ENCODE measurements around the gene HOXD4. TPM values are rescaled to one million over a fixed set of nuclear protein-coding genes. Genes with fewer than 3 reads are reported as not detected.

Gene HOXD4
- total and polyA plus RNA-seq, 10 of the 15 experiments (the other 5 are each of a cell fraction or from before 2014, with no cell fraction given), result 0.07 TPM; not detected in 9

- Histone ChIP-seq H4K20me1 (ENCODE audit: control insufficient read depth, insufficient read depth) (no peaks in the 10 kb centered on the region), H3K27ac (ENCODE audit: control insufficient read depth, insufficient read depth) (no peak overlapping the region), H3K79me2 (ENCODE audit: control insufficient read depth, insufficient read depth, low read length) (no peaks in the 10 kb centered on the region), H3K9ac (ENCODE audit: control insufficient read depth, insufficient read depth, low read length) (no peak overlapping the region), H2AFZ (ENCODE audit: control insufficient read depth, low read depth, low read length) (no peak overlapping the region), H3K36me3 (ENCODE audit: control insufficient read depth in 2 of 2, insufficient read depth in 2 of 2, low read length in 1 of 2) (no peaks in the 10 kb centered on the region), H3K4me1 (ENCODE audit: control insufficient read depth, insufficient read depth, low read length) (no peaks in the 10 kb centered on the region), H3K27me3 (replicated peaks in 1 of 2; ENCODE audit: control insufficient read depth in 2 of 2, insufficient read depth in 2 of 2, low read length in 1 of 2) (peaks cover 5 to 37% of the 10 kb centered on the region in 2 experiments), H3K4me2 (ENCODE audit: control insufficient read depth, insufficient read depth) (no peak overlapping the region), H3K4me3 (no peak overlapping the region), H3K9me3 (replicated peaks; ENCODE audit: control insufficient read depth, insufficient read depth, low read length) (peaks cover 1% of the 10 kb centered on the region; the same call in 1 of the 3 replicates)
- 47% methylated on average over 51 of the region's 53 CpGs for WGBS (ENCODE audit: insufficient coverage, insufficient replicate concordance, low lambda C conversion rate, missing lambda C conversion rate)
- in situ Hi-C loops (cut with MboI) (loop anchor here (10.0 kb wide), 1 partner anchor 703 kb away; no protein-coding TSS in a partner anchor), intact Hi-C loops (cut with micrococcal nuclease; ENCODE audit: unreplicated experiment) (no loop called here)
- POLR2A ChIA-PET, result no interaction called here
- SMC1A ChIA-PET (ENCODE audit: uncharacterized antibody, unreplicated experiment), result no interaction called here
- ATAC-seq (no peak), DNase-seq (ENCODE audit: low read depth, low spot score) (no peak), FAIRE-seq (no peak)
- TF ChIP-seq NFYA (IDR thresholded peaks at IDR 0.05; ENCODE audit: borderline replicate concordance, low read depth, low read length) (no peak), CHD2 (IDR thresholded peaks at IDR 0.05; ENCODE audit: borderline replicate concordance, low read depth, low read length) (no peak), STAT1 (conservative IDR thresholded peaks at IDR 0.05) (no peak), TCF3 (IDR thresholded peaks at IDR 0.05; ENCODE audit: borderline replicate concordance, insufficient read depth, low read depth, low read length) (no peak), SREBF1 (IDR thresholded peaks at IDR 0.05; ENCODE audit: low read length) (no peak), KLF5 (IDR thresholded peaks at IDR 0.05; ENCODE audit: partially characterized antibody) (no peak), CHD1 (IDR thresholded peaks at IDR 0.05; ENCODE audit: low read depth, low read length) (no peak), ZBED1 (IDR thresholded peaks at IDR 0.05; ENCODE audit: borderline replicate concordance) (no peak), NFXL1 (IDR thresholded peaks at IDR 0.05; ENCODE audit: borderline replicate concordance) (no peak), SIX5 (IDR thresholded peaks at IDR 0.05; ENCODE audit: low read depth, low read length, severe bottlenecking) (no peak)
- TF ChIP-seq, protein P1, sequence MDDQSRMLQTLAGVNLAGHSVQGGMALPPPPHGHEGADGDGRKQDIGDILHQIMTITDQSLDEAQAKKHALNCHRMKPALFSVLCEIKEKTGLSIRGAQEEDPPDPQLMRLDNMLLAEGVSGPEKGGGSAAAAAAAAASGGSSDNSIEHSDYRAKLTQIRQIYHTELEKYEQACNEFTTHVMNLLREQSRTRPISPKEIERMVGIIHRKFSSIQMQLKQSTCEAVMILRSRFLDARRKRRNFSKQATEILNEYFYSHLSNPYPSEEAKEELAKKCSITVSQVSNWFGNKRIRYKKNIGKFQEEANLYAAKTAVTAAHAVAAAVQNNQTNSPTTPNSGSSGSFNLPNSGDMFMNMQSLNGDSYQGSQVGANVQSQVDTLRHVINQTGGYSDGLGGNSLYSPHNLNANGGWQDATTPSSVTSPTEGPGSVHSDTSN (IDR thresholded peaks at IDR 0.05; ENCODE audit: insufficient replicate concordance, low read depth, low read length), result no peak
- TF ChIP-seq, protein P2, sequence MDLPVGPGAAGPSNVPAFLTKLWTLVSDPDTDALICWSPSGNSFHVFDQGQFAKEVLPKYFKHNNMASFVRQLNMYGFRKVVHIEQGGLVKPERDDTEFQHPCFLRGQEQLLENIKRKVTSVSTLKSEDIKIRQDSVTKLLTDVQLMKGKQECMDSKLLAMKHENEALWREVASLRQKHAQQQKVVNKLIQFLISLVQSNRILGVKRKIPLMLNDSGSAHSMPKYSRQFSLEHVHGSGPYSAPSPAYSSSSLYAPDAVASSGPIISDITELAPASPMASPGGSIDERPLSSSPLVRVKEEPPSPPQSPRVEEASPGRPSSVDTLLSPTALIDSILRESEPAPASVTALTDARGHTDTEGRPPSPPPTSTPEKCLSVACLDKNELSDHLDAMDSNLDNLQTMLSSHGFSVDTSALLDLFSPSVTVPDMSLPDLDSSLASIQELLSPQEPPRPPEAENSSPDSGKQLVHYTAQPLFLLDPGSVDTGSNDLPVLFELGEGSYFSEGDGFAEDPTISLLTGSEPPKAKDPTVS (IDR thresholded peaks at IDR 0.05; ENCODE audit: low read depth, low read length), result no peak
- CTCF ChIA-PET, result interaction anchor here (0.7 to 1.4 kb wide), 5 partner anchors 11 to 530 kb away, joined by 3 to 7 read pairs (median 4); no protein-coding TSS in a partner anchor
- RAD21 ChIA-PET (ENCODE audit: unreplicated experiment), result no interaction called here
- no TSS peak for BruUV-seq (replicated peaks)
Measured at GRCh38 chr2:176121190-176122051, 29.9 kb upstream of the HOXD4 start.
